Dendritic cell treated with granulocyte-macrophage colony-stimulating factor and Interleukin-4, amounts not matched to agents 40 ng/mL and 50 ng/mL, for 4 days (primary cell): Measurements from ENCODE around the gene MAD2L1.

Source experiments
- H3K27ac Mint-ChIP-seq: one replicate; pipeline ENCODE4 v1.8.0; 2022; ENCODE audit warnings: mild to moderate bottlenecking, mixed read lengths
- H3K27me3 Mint-ChIP-seq: one replicate; pipeline ENCODE4 v1.8.0; 2022; ENCODE audit warnings: mild to moderate bottlenecking, mixed read lengths
- H3K36me3 Mint-ChIP-seq: one replicate; pipeline ENCODE4 v1.8.0; 2022; ENCODE audit warnings: low read depth, mixed read lengths
- H3K4me1 Mint-ChIP-seq: one replicate; pipeline ENCODE4 v1.8.0; 2022; ENCODE audit warnings: low read depth, mixed read lengths
- H3K4me3 Mint-ChIP-seq: one replicate; pipeline ENCODE4 v1.8.0; 2022; ENCODE audit warnings: mild to moderate bottlenecking, moderate library complexity, mixed read lengths
- H3K9me3 Mint-ChIP-seq: one replicate; pipeline ENCODE4 v1.8.0; 2022; ENCODE audit warnings: mixed read lengths
- intact Hi-C: fragments of 100-400 bp; cut with micrococcal nuclease; formaldehyde crosslinking; loops from one replicate; pipeline ENCODE4 v1.15.0; 2022

The MAD2L1 gene

DNA sequence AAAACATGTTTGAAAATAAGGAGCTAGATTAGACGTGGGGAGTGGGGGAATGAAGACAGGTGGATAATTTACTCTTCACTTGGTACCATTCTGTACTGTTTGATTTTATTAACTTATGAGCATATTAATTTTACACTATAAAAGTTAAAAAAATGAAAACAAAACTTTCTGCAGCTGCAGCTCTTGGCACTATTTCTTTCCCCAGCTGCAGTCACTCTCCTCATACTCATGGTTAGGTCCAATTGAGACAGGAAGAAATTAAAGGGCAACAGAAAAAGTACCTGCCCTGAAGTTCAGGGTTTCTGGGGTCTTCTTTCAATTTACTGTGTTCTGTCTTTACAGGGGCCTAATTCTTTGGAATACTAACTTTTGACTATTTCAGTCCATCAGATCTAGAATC lies 15.4 kb downstream of the MAD2L1 start:
- Mint-ChIP-seq H3K9me3 (no peaks in the 10 kb centered on the region), H3K36me3 (no peaks in the 10 kb centered on the region), H3K27me3 (no peaks in the 10 kb centered on the region), H3K4me3 (no peak overlapping the region), H3K4me1 (peaks cover 11% of the 10 kb centered on the region), H3K27ac (no peak overlapping the region)
- intact Hi-C loops = loop anchor here (5.0 kb wide), 2 partner anchors 739 to 1069 kb away; no protein-coding TSS in a partner anchor

DNA sequence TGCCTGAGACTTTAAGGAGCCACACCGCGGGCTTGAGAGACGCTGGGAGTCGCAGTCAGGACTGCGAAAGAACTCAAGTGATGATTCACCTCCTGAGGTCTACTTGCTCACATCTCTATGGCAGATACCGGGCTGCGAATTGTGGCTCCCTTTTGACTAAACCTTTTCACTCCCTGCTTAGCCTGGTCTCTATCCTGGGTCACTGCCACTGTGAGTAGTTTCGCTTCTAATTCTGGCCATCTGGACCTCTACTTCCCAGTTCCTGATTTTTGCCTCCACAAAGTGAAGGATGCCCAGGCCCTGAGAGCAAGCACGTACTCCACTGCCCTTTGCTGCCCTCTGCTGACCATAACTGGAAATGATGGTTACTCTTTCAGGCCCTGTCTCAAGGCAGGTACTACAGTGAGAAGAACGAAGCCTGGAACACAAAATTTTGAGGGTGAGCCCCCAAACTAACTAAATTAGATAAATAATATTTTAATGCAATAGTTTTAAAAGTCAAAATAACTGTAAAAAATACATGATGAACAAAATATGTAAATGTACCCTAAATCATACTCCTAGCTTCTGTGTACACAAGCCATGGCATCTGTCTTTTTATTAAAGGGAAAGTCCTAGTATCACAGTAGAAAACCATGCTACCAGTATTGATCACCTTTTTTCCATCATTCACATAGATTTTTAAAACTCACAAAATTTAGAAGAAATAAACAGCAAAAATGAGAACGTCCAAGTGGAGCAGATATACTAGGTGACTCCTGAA lies 16.7 kb downstream of the MAD2L1 start:
- H3K27ac Mint-ChIP-seq = no peak overlapping the region

DNA sequence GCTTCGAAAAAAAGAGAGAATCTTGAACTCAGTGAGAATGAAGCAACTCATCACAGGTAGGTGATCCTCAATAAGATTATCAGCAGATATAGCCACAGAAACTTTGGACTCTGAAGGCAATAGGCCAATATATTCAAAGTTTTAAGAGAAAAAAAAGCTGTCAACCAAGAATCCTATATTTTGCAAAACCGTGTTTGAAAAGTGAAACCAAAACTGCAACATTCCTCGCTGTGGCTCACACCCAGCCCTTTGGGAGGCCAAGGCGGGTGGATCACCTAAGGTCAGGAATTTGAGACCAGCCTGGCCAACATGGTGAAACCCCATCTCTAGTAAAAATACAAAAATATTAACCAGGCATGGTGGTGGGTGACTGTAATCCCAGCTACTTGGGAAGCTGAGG lies 22.8 kb downstream of the MAD2L1 start:
- Mint-ChIP-seq H3K36me3 (no peaks in the 10 kb centered on the region), H3K9me3 (peaks cover 9% of the 10 kb centered on the region), H3K4me1 (no peaks in the 10 kb centered on the region), H3K4me3 (no peak overlapping the region), H3K27ac (no peak overlapping the region), H3K27me3 (peaks cover 4% of the 10 kb centered on the region)
- intact Hi-C loops = no loop called here

More for the DNA sequence above, 16.7 kb downstream of the MAD2L1 start:
- no peaks in the 10 kb centered on the region for H3K27me3 Mint-ChIP-seq
- intact Hi-C loops = loop anchor here (1.0 to 5.0 kb wide), 4 partner anchors 422 to 1068 kb away; partner anchors contain the start of gene PDE5A
- H3K9me3 Mint-ChIP-seq = no peaks in the 10 kb centered on the region
- peaks cover 11% of the 10 kb centered on the region for H3K4me1 Mint-ChIP-seq
- H3K4me3 Mint-ChIP-seq = peak overlapping the region; percentile 51
- no peaks in the 10 kb centered on the region for H3K36me3 Mint-ChIP-seq

DNA sequence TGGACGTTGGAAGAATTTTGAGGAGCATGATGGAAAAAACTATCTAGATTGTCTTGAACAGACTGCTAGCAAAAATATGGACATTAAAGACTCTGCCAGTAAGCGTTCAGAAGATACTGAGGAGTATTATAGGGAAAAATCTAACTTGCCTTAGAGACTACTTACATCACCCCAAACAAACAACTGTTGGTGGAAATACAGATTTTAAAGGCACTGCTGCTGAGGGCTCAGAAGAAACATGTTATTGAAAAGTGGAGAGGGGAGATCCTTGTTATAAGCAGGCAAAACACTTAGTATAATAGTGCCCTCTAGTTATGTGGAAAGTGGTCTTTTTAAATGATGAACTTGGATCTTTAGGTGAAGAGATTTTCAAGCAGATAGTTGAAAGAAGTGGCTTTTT lies 29.2 kb downstream of the MAD2L1 start:
- H3K27ac Mint-ChIP-seq = no peak overlapping the region

DNA sequence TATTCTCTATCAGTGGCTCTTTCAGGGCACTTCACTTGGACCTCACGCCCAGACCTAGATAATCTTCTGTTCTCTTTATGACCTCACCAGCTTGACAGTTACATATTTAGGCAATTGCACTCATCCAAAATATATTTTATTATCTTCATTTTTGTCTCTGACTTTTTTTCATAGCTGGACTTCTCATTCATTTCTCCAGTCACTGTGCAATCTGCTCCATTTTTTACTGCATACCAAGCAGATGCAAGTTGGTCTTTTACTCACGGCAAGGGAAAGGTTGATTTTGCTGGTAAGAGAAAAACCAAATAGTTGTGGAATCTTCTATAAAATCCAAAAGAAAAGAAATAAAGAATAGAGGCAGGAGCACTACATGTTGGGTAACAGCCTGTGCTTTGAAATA lies 31.7 kb downstream of the MAD2L1 start:
- H3K9me3 Mint-ChIP-seq = no peaks in the 10 kb centered on the region
- H3K27me3 Mint-ChIP-seq = peaks cover 6% of the 10 kb centered on the region
- intact Hi-C loops = no loop called here
- no peak overlapping the region for H3K4me3 Mint-ChIP-seq
- no peaks in the 10 kb centered on the region for H3K36me3 Mint-ChIP-seq
- no peak overlapping the region for H3K27ac Mint-ChIP-seq
- no peaks in the 10 kb centered on the region for H3K4me1 Mint-ChIP-seq

More for the DNA sequence above, 29.2 kb downstream of the MAD2L1 start:
- H3K4me1 Mint-ChIP-seq = no peaks in the 10 kb centered on the region
- H3K9me3 Mint-ChIP-seq = no peaks in the 10 kb centered on the region
- H3K36me3 Mint-ChIP-seq = no peaks in the 10 kb centered on the region
- intact Hi-C loops = no loop called here
- H3K27me3 Mint-ChIP-seq = peaks cover 9% of the 10 kb centered on the region
- no peak overlapping the region for H3K4me3 Mint-ChIP-seq

DNA sequence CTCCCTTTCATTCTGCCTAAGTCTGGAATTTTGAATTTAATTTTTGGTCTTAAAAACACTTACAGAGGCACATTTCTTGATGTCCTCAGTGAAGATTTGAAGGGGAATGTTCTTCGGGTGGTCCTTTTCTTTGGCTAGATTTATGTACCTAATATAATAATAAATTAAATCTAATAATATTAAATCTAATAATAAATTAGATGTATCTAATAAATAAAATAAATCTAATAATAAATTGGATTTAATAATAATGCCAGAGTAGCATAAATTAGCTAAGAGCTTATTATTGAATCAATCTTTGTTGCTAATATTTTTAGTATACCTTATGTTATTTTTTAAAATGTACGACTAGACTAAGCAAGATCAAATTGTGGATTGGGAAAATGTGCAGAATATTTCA lies 39.8 kb downstream of the MAD2L1 start:
- H3K27ac Mint-ChIP-seq = no peak overlapping the region
- no peaks in the 10 kb centered on the region for H3K36me3 Mint-ChIP-seq
- H3K9me3 Mint-ChIP-seq = no peaks in the 10 kb centered on the region
- intact Hi-C loops = no loop called here
- no peaks in the 10 kb centered on the region for H3K4me1 Mint-ChIP-seq
- peaks cover 3% of the 10 kb centered on the region for H3K27me3 Mint-ChIP-seq
- H3K4me3 Mint-ChIP-seq = no peak overlapping the region

DNA sequence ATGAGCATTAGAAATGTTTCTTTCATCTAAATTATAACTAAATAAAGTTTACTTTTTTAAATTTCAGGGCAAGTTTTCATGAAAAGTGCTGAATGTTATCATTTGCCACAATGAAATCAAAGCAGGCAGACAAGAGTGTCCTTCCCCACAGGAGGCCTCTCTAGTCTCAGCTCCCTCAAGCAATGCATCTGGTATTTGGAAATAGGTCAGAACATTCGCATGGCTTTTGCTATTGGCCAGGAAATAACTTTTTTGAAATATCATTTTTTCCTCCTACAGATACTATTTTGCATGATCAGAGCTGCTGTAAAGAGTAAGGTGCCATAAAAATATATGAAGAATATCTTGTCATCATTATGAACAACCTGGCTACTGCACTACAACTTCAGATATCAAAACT lies 41.1 kb downstream of the MAD2L1 start:
- Mint-ChIP-seq H3K36me3 (no peaks in the 10 kb centered on the region), H3K27me3 (peaks cover 3% of the 10 kb centered on the region), H3K9me3 (no peaks in the 10 kb centered on the region), H3K4me1 (no peaks in the 10 kb centered on the region), H3K27ac (no peak overlapping the region), H3K4me3 (no peak overlapping the region)
- intact Hi-C loops = no loop called here

DNA sequence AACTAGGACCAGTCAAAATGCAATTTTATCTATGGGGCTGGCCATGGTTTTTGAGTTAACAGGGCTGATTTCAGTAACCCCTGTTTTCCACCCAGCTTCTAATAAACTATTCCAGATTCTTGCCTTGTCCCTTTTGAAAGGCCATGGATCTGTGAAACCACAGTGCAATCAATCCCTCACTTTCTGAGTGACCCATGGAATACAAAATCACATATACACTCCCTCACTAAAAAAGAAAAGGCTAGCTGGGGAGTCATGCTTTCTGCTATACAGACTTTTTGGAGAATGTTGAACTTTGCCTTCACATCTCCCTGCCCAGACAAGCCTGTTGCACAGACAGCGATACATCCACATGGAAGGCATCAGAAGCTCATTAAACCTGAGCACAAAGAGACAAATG lies 47.9 kb downstream of the MAD2L1 start:
- Mint-ChIP-seq H3K27me3 (no peaks in the 10 kb centered on the region), H3K4me1 (no peaks in the 10 kb centered on the region)

DNA sequence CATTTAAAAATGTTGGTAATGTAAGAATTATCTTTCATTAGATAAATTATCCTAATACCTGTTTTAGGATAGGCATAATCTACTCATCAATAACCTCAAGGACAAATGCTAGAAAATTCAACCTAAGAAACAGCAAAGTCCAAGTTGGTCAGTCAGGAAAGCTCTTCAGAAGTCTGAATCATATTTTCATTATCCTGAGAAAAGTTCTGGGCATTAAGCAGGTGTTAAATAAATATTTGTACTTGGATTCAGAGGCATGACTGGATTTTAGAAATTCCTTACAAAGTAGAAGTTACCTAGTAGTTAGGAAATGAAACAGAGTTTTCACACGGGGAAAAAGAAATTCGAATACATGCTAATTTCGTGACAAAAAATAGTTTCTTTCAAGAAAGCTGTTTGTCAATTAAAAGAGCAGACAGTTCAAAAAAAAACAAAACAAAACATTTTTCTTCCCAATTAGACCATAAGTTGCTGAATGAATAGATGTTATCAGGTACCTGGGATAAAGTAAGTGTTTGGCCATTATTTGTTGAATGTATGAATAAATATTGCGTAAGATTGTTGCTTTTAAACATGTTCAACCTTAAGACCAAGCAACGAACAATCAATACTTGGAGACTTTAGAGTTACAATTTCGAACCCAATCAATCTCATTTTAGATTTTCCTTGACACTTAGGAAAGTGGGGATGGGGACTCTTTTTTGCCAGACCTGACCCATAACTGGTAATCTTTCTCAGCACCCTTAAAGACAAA lies 48.5 kb downstream of the MAD2L1 start:
- no peak overlapping the region for H3K27ac Mint-ChIP-seq
- no peaks in the 10 kb centered on the region for H3K36me3 Mint-ChIP-seq
- no peaks in the 10 kb centered on the region for H3K27me3 Mint-ChIP-seq
- H3K4me1 Mint-ChIP-seq = no peaks in the 10 kb centered on the region
- peaks cover 11% of the 10 kb centered on the region for H3K9me3 Mint-ChIP-seq
- no peak overlapping the region for H3K4me3 Mint-ChIP-seq
- intact Hi-C loops = no loop called here

More for the DNA sequence above, 47.9 kb downstream of the MAD2L1 start:
- no peak overlapping the region for H3K27ac Mint-ChIP-seq
- H3K36me3 Mint-ChIP-seq = no peaks in the 10 kb centered on the region
- H3K9me3 Mint-ChIP-seq = peaks cover 11% of the 10 kb centered on the region
- intact Hi-C loops = no loop called here
- H3K4me3 Mint-ChIP-seq = no peak overlapping the region

DNA sequence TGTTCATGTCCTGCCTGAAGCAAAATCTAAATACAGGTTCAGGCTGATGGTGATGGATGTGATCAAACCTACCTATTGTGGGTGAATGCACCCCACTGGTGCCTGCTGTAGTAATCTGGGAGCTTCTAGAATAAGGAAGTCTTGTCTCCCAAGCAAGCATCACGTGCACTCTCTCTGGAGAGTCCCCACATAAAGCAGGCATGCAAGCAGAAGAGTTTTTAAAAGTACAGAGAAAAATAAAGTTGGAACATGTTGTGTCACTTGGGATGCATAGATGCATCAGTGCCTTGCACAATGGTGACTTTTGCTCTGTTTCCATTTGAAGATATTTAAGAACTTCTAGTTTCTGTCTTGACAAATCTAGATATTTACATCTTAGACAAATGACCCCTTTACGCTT lies 54.9 kb downstream of the MAD2L1 start:
- Mint-ChIP-seq H3K4me3 (no peak overlapping the region), H3K4me1 (no peaks in the 10 kb centered on the region), H3K9me3 (peaks cover 11% of the 10 kb centered on the region), H3K36me3 (no peaks in the 10 kb centered on the region), H3K27ac (no peak overlapping the region), H3K27me3 (no peaks in the 10 kb centered on the region)
- intact Hi-C loops = no loop called here

DNA sequence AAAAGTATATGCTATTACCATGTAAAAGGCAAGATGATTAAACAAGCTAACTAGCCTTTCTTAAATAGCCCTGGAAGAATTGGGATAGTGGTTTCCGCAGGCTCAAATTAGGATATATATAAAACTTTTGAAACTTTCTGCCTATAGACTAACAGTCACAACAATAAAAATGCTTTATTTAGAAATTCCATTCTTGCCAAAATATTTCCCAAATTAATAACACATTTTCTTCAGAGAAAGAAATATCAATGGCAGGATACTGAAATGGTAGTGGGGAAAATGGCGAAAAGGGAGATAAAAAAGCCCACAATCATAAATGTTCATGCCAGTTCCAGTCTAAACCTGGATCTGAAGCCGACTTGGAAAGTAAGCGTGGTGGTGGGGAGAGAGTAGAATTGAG lies 56.0 kb downstream of the MAD2L1 start:
- Mint-ChIP-seq H3K36me3 (no peaks in the 10 kb centered on the region), H3K27ac (no peak overlapping the region), H3K4me1 (no peaks in the 10 kb centered on the region), H3K27me3 (no peaks in the 10 kb centered on the region), H3K9me3 (peaks cover 11% of the 10 kb centered on the region), H3K4me3 (no peak overlapping the region)
- intact Hi-C loops = no loop called here

DNA sequence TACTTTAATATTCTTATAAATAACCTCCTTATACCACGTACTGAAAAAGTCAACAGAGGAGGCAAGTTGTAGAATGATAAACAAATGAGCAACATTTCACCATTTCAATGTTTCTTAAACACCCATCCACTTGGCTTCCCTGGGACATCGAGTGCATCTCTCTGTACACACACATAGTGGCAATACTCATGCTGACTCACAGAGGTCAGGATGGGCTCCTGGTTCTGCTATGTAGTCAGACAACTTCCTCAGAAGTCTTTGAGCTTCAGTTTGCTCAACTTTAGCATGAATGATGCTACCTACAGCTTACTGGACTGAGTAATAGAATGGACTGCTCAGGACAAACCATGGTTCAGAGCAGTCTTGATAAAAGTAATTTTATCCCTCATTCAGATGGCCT lies 56.9 kb downstream of the MAD2L1 start:
- intact Hi-C loops = no loop called here
- Mint-ChIP-seq H3K4me3 (no peak overlapping the region), H3K27ac (no peak overlapping the region), H3K27me3 (no peaks in the 10 kb centered on the region), H3K36me3 (no peaks in the 10 kb centered on the region), H3K9me3 (peaks cover 9% of the 10 kb centered on the region), H3K4me1 (no peaks in the 10 kb centered on the region)

DNA sequence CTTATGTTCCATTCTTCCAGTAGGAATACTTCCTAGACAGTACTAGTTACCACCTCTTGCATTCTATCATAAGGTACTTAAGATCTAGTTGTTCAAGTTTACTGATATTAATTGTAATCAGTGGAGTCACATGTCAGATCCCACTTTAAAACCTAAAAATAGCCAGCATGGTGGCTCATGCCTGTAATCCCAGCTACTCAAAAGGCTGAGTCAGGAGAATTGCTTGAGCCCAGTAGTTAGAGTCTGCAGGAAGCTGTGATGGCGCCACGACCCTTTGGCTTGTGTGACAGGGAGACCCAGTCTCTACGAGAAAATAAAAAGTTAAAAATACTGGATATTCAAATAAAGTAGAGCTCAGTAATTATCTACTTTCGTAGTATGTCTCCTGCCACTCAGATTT lies 57.7 kb downstream of the MAD2L1 start:
- H3K9me3 Mint-ChIP-seq = peaks cover 9% of the 10 kb centered on the region
- no peaks in the 10 kb centered on the region for H3K36me3 Mint-ChIP-seq
- H3K27ac Mint-ChIP-seq = no peak overlapping the region
- intact Hi-C loops = no loop called here
- no peaks in the 10 kb centered on the region for H3K4me1 Mint-ChIP-seq
- H3K27me3 Mint-ChIP-seq = no peaks in the 10 kb centered on the region
- H3K4me3 Mint-ChIP-seq = no peak overlapping the region

DNA sequence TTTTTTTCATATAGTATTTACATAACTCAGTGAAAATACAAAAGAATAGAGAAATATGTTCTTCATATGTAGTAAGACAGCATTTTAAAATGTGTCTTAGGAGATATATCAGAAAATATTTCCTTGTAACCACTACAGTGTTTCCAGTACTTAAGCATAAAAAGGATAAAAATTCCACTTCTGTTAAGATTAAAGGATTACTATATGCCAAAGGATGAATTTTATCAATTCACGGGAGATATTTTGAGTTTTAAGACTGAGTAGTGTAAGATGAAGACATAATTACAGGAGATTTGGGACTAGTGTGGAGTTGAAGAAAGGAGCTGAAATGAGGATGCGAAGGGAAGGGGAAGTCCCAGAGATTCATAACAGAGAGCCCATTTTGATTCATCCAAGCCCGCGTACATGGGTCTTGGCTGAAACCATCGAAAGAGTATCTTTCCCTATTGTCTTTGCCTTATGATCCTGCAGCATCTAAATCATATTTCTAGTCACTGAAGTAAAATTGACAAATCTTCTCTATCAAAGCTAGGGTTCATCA lies 58.7 kb downstream of the MAD2L1 start:
- Mint-ChIP-seq H3K9me3 (peaks cover 9% of the 10 kb centered on the region), H3K36me3 (no peaks in the 10 kb centered on the region), H3K27me3 (no peaks in the 10 kb centered on the region), H3K4me3 (no peak overlapping the region), H3K4me1 (no peaks in the 10 kb centered on the region), H3K27ac (no peak overlapping the region)
- intact Hi-C loops = no loop called here
